Spleen (tissue), 7 donors: ENCODE measurements around the gene TRIM32.

Experiments
- CTCF ChIP-seq, 11 experiments: fragments of 200-600 bp in 7 of 11; fragments of 450-650 bp in 4 of 11; sonication (generic) in 4 of 11; IDR thresholded peaks in 8 of 11; conservative IDR thresholded peaks in 3 of 11; 1 replicate in 7 of 11; 2 replicates in 4 of 11; pipeline versions ENCODE4 v1.4.0 to v1.8.0; 2016 to 2021; ENCODE audit warnings: antibody characterized with exemption in 11 of 11, inconsistent platforms in 4 of 11, mild to moderate bottlenecking in 1 of 11
- POLR2A ChIP-seq, 3 donors: fragments of 450-650 bp; IDR thresholded peaks; one replicate each; pipeline ENCODE4 v1.5.1; 2017; ENCODE audit warnings: antibody characterized with exemption in 3 of 3, mild to moderate bottlenecking in 1 of 3
- POLR2AphosphoS5 ChIP-seq, 3 donors: sonication (generic); formaldehyde crosslinking; IDR thresholded peaks; one replicate each; pipeline ENCODE4 v1.5.1; 2017; ENCODE audit warnings: antibody characterized with exemption in 3 of 3
- donor health status: DM: no; HTN: no; CAD: no; lungs with moderate emphysema.
- donor health status: DM: no; HTN: no; CAD: no.
- donor health status: DM: no; HTN: no; CAD: no.

GRCh38 chr9:116717150-116717549 lies 30.0 kb downstream of the TRIM32 start:
- no peak for TF ChIP-seq CTCF (IDR thresholded peaks at IDR 0.05 in 8 of 11, conservative IDR thresholded peaks at IDR 0.05 in 3 of 11)
- TF ChIP-seq POLR2A (IDR thresholded peaks at IDR 0.05), result no peak
- no peak for TF ChIP-seq POLR2AphosphoS5 (IDR thresholded peaks at IDR 0.05)
